Central memory CD8-positive, alpha-beta T cell (primary cell): ENCODE measurements around the gene SPIRE1.
"Not testable (repeated sequence)": the region's sequence is repeated elsewhere in the genome, so short reads cannot be mapped to it uniquely, and the experiment has no call there.

Source experiments
- ATAC-seq: fragments of 150-1000 bp; cut with Tn5 transposase; replicated peaks from 2 replicates; pipeline ENCODE4 v1.10.0; 2022; ENCODE audit warnings: mild to moderate bottlenecking, moderate FRiP score, moderate number of reproducible peaks; ENCODE audit not compliant: poor library complexity, severe bottlenecking; ENCODE audit errors: extremely low read depth
- DNase-seq, 2 donors: peaks; one replicate each; pipeline ENCODE4 v3.0.0; 2021; ENCODE audit warnings: low spot score in 2 of 2
- H3K27ac Mint-ChIP-seq: one replicate; pipeline ENCODE4 v1.8.0; 2022; ENCODE audit warnings: low read depth, mild to moderate bottlenecking, moderate library complexity, mixed read lengths
- H3K27me3 Mint-ChIP-seq: one replicate; pipeline ENCODE4 v1.8.0; 2022; ENCODE audit warnings: mixed read lengths
- H3K36me3 Mint-ChIP-seq: one replicate; pipeline ENCODE4 v1.8.0; 2022; ENCODE audit warnings: mild to moderate bottlenecking, moderate library complexity, mixed read lengths; ENCODE audit not compliant: insufficient read depth
- H3K4me1 Mint-ChIP-seq: one replicate; pipeline ENCODE4 v1.8.0; 2022; ENCODE audit warnings: mixed read lengths
- H3K4me3 Mint-ChIP-seq: one replicate; pipeline ENCODE4 v1.8.0; 2022; ENCODE audit warnings: mild to moderate bottlenecking, moderate library complexity, mixed read lengths
- H3K9me3 Mint-ChIP-seq: one replicate; pipeline ENCODE4 v1.8.0; 2022; ENCODE audit warnings: mixed read lengths

Gene SPIRE1

GRCh38 chr18:12659904-12660605, 2.1 kb upstream of the SPIRE1 start:
- Mint-ChIP-seq H3K4me1 (peaks cover 12% of the 10 kb centered on the region), H3K27me3 (no peaks in the 10 kb centered on the region), H3K4me3 (no peak overlapping the region), H3K36me3 (peaks cover 4% of the 10 kb centered on the region), H3K9me3 (no peaks in the 10 kb centered on the region), H3K27ac (no peak overlapping the region)
- DNase-seq (no peak), ATAC-seq (peak; percentile 25)

GRCh38 chr18:12658426-12659138, 675 bp upstream of the SPIRE1 start:
- Mint-ChIP-seq H3K9me3 (no peaks in the 10 kb centered on the region), H3K27me3 (no peaks in the 10 kb centered on the region), H3K27ac (peak overlapping the region; percentile 15), H3K4me1 (peaks cover 12% of the 10 kb centered on the region), H3K36me3 (peaks cover 4% of the 10 kb centered on the region), H3K4me3 (peak overlapping the region; percentile 80)
- ATAC-seq (no peak), DNase-seq (no peak)

GRCh38 chr18:12656938-12657683, 796 bp downstream of the SPIRE1 start:
- H3K27me3 Mint-ChIP-seq: peaks cover under 1% of the 10 kb centered on the region
- peak; percentile 63 for ATAC-seq
- no peaks in the 10 kb centered on the region for H3K9me3 Mint-ChIP-seq
- H3K4me3 Mint-ChIP-seq: peak overlapping the region; percentile 72
- peaks cover 12% of the 10 kb centered on the region for H3K4me1 Mint-ChIP-seq
- no peak for DNase-seq
- no peak overlapping the region for H3K27ac Mint-ChIP-seq
- peaks cover 4% of the 10 kb centered on the region for H3K36me3 Mint-ChIP-seq

- Mint-ChIP-seq H3K4me1 (peaks cover 12% of the 10 kb centered on the region), H3K36me3 (peaks cover 4% of the 10 kb centered on the region), H3K4me3 (peak overlapping the region; percentile 72), H3K27me3 (peaks cover 6% of the 10 kb centered on the region), H3K27ac (no peak overlapping the region), H3K9me3 (no peaks in the 10 kb centered on the region)
- ATAC-seq (no peak), DNase-seq (no peak)
These were observed 1.3 kb downstream of the SPIRE1 start for GRCh38 chr18:12656605-12656937.

GRCh38 chr18:12654971-12655370, 2.9 kb downstream of the SPIRE1 start:
- H3K4me3 Mint-ChIP-seq: peak overlapping the region; percentile 8
- peaks cover 11% of the 10 kb centered on the region for H3K27me3 Mint-ChIP-seq
- no peaks in the 10 kb centered on the region for H3K9me3 Mint-ChIP-seq
- peaks cover 4% of the 10 kb centered on the region for H3K36me3 Mint-ChIP-seq
- no peak overlapping the region for H3K27ac Mint-ChIP-seq
- DNase-seq: no peak
- H3K4me1 Mint-ChIP-seq: peaks cover 12% of the 10 kb centered on the region
- no peak for ATAC-seq

GRCh38 chr18:12652861-12653401, 5.0 kb downstream of the SPIRE1 start:
- H3K36me3 Mint-ChIP-seq: no peaks in the 10 kb centered on the region
- H3K27me3 Mint-ChIP-seq: peaks cover 11% of the 10 kb centered on the region
- no peak overlapping the region for H3K4me3 Mint-ChIP-seq
- no peaks in the 10 kb centered on the region for H3K9me3 Mint-ChIP-seq
- no peak overlapping the region for H3K27ac Mint-ChIP-seq
- peaks cover 6% of the 10 kb centered on the region for H3K4me1 Mint-ChIP-seq
- ATAC-seq (no peak), DNase-seq (no peak)

- peaks cover 11% of the 10 kb centered on the region for H3K27me3 Mint-ChIP-seq
- H3K27ac Mint-ChIP-seq: no peak overlapping the region
- ATAC-seq: no peak
These were observed 6.3 kb downstream of the SPIRE1 start for GRCh38 chr18:12651651-12652050.

GRCh38 chr18:12647773-12648172, 10.1 kb downstream of the SPIRE1 start:
- peaks cover 29% of the 10 kb centered on the region for H3K27me3 Mint-ChIP-seq
- H3K9me3 Mint-ChIP-seq: no peaks in the 10 kb centered on the region
- H3K4me1 Mint-ChIP-seq: no peaks in the 10 kb centered on the region
- DNase-seq: no peak
- no peaks in the 10 kb centered on the region for H3K36me3 Mint-ChIP-seq
- no peak overlapping the region for H3K27ac Mint-ChIP-seq
- H3K4me3 Mint-ChIP-seq: no peak overlapping the region
- no peak for ATAC-seq

More at GRCh38 chr18:12651651-12652050, 6.3 kb downstream of the SPIRE1 start:
- Mint-ChIP-seq H3K4me1 (peaks cover 3% of the 10 kb centered on the region), H3K4me3 (no peak overlapping the region), H3K9me3 (no peaks in the 10 kb centered on the region), H3K36me3 (no peaks in the 10 kb centered on the region)
- no peak for DNase-seq

GRCh38 chr18:12645751-12646203, 12.1 kb downstream of the SPIRE1 start:
- no peak overlapping the region for H3K4me3 Mint-ChIP-seq
- no peaks in the 10 kb centered on the region for H3K4me1 Mint-ChIP-seq
- ATAC-seq: no peak
- peaks cover 34% of the 10 kb centered on the region for H3K27me3 Mint-ChIP-seq
- H3K27ac Mint-ChIP-seq: no peak overlapping the region
- H3K9me3 Mint-ChIP-seq: no peaks in the 10 kb centered on the region
- H3K36me3 Mint-ChIP-seq: no peaks in the 10 kb centered on the region
- DNase-seq: no peak

GRCh38 chr18:12645254-12645653, 12.7 kb downstream of the SPIRE1 start:
- no peak overlapping the region for H3K4me3 Mint-ChIP-seq
- no peak for DNase-seq
- peaks cover 39% of the 10 kb centered on the region for H3K27me3 Mint-ChIP-seq
- H3K27ac Mint-ChIP-seq: no peak overlapping the region
- H3K36me3 Mint-ChIP-seq: no peaks in the 10 kb centered on the region
- H3K4me1 Mint-ChIP-seq: no peaks in the 10 kb centered on the region
- ATAC-seq: no peak
- H3K9me3 Mint-ChIP-seq: no peaks in the 10 kb centered on the region

- H3K27me3 Mint-ChIP-seq: peaks cover 40% of the 10 kb centered on the region
- H3K9me3 Mint-ChIP-seq, H3K4me3 Mint-ChIP-seq, H3K27ac Mint-ChIP-seq, H3K4me1 Mint-ChIP-seq, H3K36me3 Mint-ChIP-seq, DNase-seq, ATAC-seq: not testable (repeated sequence)
These were observed 14.2 kb downstream of the SPIRE1 start for GRCh38 chr18:12643756-12644155.

- Mint-ChIP-seq H3K4me3 (no peak overlapping the region), H3K9me3 (no peaks in the 10 kb centered on the region), H3K27ac (no peak overlapping the region), H3K36me3 (no peaks in the 10 kb centered on the region), H3K4me1 (no peaks in the 10 kb centered on the region), H3K27me3 (peaks cover 40% of the 10 kb centered on the region)
- ATAC-seq: no peak
- no peak for DNase-seq
These were observed 17.1 kb downstream of the SPIRE1 start for GRCh38 chr18:12640881-12641200.
